Panc1 (cell line): ENCODE data around the gene CD244. TPM values are rescaled to one million over a fixed set of nuclear protein-coding genes. Genes with fewer than 3 reads are reported as not detected.

Experiments used
- ATAC-seq: fragments of 200-7000 bp; cut with Tn5 transposase; 2 replicates; pipeline ENCODE4 v1.9.1; 2020; ENCODE audit warnings: mild to moderate bottlenecking, moderate library complexity
- BruUV-seq: library from RNA; stranded (reverse); fragments of 400-500 nt; replicated peaks from 2 replicates; lab custom pipeline; 2021; lab: Mats Ljungman, UMichigan
- CTCF ChIA-PET: fragments of 300-600 bp; sonication (Branson Sonifier 250); formaldehyde crosslinking; loops from one replicate; lab custom pipeline; 2022; ENCODE audit warnings: antibody characterized with exemption; lab: Charles Lee
- POLR2A ChIA-PET: fragments of 300-600 bp; sonication (Branson Sonifier 250); formaldehyde crosslinking; loops from one replicate; lab custom pipeline; 2022; ENCODE audit warnings: antibody characterized with exemption; lab: Charles Lee
- DNase-seq: peaks from one replicate; pipeline ENCODE4 v3.0.0-alpha.2; 2010; ENCODE audit warnings: low read depth, low spot score
- H3K27ac ChIP-seq: 2 replicates; pipeline ENCODE4 v1.5.1; 2011; ENCODE audit warnings: mild to moderate bottlenecking, low read length, inconsistent platforms
- H3K27me3 ChIP-seq: fragments of 200-500 bp; sonication (Bioruptor generic); 2 replicates; pipeline ENCODE4 v1.6.0; 2014; ENCODE audit warnings: low read length, inconsistent platforms; ENCODE audit not compliant: control insufficient read depth, insufficient read depth
- H3K36me3 ChIP-seq: fragments of 200-500 bp; sonication (Bioruptor generic); 2 replicates; pipeline ENCODE4 v1.5.1; 2014; ENCODE audit warnings: inconsistent platforms, mild to moderate bottlenecking, low read length, moderate library complexity; ENCODE audit not compliant: control insufficient read depth, insufficient read depth
- H3K4me1 ChIP-seq: 2 replicates; pipeline ENCODE4 v1.5.1; 2011; ENCODE audit warnings: inconsistent platforms, mild to moderate bottlenecking, low read length, moderate library complexity; ENCODE audit not compliant: control insufficient read depth, insufficient read depth
- H3K4me3 ChIP-seq, 2 experiments: 2 replicates each; pipeline ENCODE4 v1.5.1; 2011 to 2012; ENCODE audit warnings: low read depth in 2 of 2, low read length in 2 of 2, mild to moderate bottlenecking in 2 of 2, inconsistent platforms in 1 of 2, moderate library complexity in 1 of 2
- H3K9me3 ChIP-seq: fragments of 200-500 bp; sonication (Bioruptor generic); 2 replicates; pipeline ENCODE4 v1.5.1; 2014; ENCODE audit warnings: low read depth, mild to moderate bottlenecking, inconsistent platforms, low read length, moderate library complexity; ENCODE audit not compliant: control insufficient read depth, insufficient read depth
- POLR2AphosphoS5 ChIP-seq: IDR thresholded peaks from 2 replicates; pipeline ENCODE4 v1.6.1; 2012; ENCODE audit warnings: mild to moderate bottlenecking, low read depth, low read length, moderate library complexity
- SIN3A ChIP-seq: IDR thresholded peaks from 2 replicates; pipeline ENCODE4 v1.6.1; 2012; ENCODE audit warnings: low read depth, mild to moderate bottlenecking, low read length, moderate library complexity, borderline replicate concordance; ENCODE audit not compliant: insufficient read depth
- TCF7L2 ChIP-seq: IDR thresholded peaks from 2 replicates; pipeline ENCODE4 v1.6.1; 2011; ENCODE audit warnings: mild to moderate bottlenecking, low read depth, low read length, inconsistent platforms
- in situ Hi-C: cut with HindIII; loops from 2 replicates; pipeline ENCODE4 v1.10.0; 2016; ENCODE audit warnings: low sequenced_read_pairs, low pct_unique_long_range_greater_than_20kb
- intact Hi-C: fragments of 100-400 bp; cut with micrococcal nuclease; formaldehyde crosslinking; loops from one replicate; pipeline ENCODE4 v1.10.0; 2022; ENCODE audit not compliant: unreplicated experiment
- total RNA-seq: library from RNA; stranded (reverse); gene quantifications from one replicate; pipeline ENCODE4 v1.2.1, GENCODE V29; 2021; ENCODE audit not compliant: unreplicated experiment
- TF ChIP-seq, protein P1 (sequence below): fragments of 450-650 bp; IDR thresholded peaks from 2 replicates; pipeline ENCODE4 v1.5.1; 2017; ENCODE audit warnings: mild to moderate bottlenecking
- TF ChIP-seq, protein P2 (sequence below), 2 experiments: IDR thresholded peaks; 2 replicates each; pipeline ENCODE4 v1.6.1; 2011 to 2012; ENCODE audit warnings: low read depth in 2 of 2, control low read depth in 1 of 2, low read length in 1 of 2, mild to moderate bottlenecking in 1 of 2, moderate library complexity in 1 of 2; ENCODE audit not compliant: insufficient read depth in 1 of 2

The CD244 gene
- total RNA-seq, 1 experiment from 2014 or later = not detected

DNA sequence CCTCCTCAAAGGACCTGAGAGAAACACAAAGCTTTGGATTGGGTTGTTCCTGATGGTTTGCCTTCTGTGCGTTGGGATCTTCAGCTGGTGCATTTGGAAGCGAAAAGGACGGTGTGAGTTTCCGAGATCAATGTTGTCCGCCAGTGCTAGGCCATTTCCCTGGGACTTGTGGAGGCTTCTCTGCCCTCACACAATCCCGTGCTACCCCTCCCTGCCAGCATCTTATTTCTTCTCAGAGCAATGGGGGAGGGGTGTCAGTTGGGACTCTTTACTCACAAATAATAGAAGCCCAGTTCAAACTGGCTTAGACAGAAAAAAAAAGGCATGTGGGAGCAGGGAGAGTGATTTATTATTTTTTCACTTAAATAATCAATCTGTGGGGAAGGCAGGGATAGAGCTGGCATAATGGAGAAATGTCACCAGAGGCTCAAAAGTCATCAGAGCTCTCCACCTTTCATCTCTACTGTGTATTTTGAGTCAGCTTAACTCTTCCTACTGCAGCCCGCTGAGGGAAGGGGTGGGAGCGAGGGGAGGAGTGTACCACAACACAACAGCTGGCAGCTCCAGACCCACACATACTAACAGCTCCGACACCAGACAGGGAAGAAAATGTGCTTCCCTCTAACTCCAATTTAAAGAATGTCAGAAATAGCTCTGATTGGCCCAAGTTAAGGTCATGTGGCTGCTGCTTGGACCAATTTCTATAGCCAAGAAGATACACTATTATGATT is 44.3 kb downstream of the CD244 start:
- no peaks in the 10 kb centered on the region for H3K4me1 ChIP-seq
- ChIA-PET CTCF (interaction anchor here (0.5 kb wide), 1 partner anchor 125 kb away, joined by 8 read pairs; no protein-coding TSS in a partner anchor), POLR2A (no interaction called here)
- TF ChIP-seq, protein P1, sequence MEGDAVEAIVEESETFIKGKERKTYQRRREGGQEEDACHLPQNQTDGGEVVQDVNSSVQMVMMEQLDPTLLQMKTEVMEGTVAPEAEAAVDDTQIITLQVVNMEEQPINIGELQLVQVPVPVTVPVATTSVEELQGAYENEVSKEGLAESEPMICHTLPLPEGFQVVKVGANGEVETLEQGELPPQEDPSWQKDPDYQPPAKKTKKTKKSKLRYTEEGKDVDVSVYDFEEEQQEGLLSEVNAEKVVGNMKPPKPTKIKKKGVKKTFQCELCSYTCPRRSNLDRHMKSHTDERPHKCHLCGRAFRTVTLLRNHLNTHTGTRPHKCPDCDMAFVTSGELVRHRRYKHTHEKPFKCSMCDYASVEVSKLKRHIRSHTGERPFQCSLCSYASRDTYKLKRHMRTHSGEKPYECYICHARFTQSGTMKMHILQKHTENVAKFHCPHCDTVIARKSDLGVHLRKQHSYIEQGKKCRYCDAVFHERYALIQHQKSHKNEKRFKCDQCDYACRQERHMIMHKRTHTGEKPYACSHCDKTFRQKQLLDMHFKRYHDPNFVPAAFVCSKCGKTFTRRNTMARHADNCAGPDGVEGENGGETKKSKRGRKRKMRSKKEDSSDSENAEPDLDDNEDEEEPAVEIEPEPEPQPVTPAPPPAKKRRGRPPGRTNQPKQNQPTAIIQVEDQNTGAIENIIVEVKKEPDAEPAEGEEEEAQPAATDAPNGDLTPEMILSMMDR = no peak
- TF ChIP-seq TCF7L2 = no peak
- TF ChIP-seq, protein P2, sequence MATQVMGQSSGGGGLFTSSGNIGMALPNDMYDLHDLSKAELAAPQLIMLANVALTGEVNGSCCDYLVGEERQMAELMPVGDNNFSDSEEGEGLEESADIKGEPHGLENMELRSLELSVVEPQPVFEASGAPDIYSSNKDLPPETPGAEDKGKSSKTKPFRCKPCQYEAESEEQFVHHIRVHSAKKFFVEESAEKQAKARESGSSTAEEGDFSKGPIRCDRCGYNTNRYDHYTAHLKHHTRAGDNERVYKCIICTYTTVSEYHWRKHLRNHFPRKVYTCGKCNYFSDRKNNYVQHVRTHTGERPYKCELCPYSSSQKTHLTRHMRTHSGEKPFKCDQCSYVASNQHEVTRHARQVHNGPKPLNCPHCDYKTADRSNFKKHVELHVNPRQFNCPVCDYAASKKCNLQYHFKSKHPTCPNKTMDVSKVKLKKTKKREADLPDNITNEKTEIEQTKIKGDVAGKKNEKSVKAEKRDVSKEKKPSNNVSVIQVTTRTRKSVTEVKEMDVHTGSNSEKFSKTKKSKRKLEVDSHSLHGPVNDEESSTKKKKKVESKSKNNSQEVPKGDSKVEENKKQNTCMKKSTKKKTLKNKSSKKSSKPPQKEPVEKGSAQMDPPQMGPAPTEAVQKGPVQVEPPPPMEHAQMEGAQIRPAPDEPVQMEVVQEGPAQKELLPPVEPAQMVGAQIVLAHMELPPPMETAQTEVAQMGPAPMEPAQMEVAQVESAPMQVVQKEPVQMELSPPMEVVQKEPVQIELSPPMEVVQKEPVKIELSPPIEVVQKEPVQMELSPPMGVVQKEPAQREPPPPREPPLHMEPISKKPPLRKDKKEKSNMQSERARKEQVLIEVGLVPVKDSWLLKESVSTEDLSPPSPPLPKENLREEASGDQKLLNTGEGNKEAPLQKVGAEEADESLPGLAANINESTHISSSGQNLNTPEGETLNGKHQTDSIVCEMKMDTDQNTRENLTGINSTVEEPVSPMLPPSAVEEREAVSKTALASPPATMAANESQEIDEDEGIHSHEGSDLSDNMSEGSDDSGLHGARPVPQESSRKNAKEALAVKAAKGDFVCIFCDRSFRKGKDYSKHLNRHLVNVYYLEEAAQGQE (IDR thresholded peaks at IDR 0.05; ENCODE audit: insufficient read depth in 1 of 2, low read depth in 2 of 2, low read length in 1 of 2) = no peak
- no peak for TF ChIP-seq POLR2AphosphoS5
- TF ChIP-seq SIN3A = no peak
- H3K27ac ChIP-seq = no peak overlapping the region
- no peaks in the 10 kb centered on the region for H3K36me3 ChIP-seq
- in situ Hi-C loops (no loop called here), intact Hi-C loops (no loop called here)
- ATAC-seq (no peak), DNase-seq (no peak)
- no TSS peak for BruUV-seq
- H3K4me3 ChIP-seq = no peak overlapping the region
- H3K27me3 ChIP-seq = peaks cover 4% of the 10 kb centered on the region; the same call in 1 of the 2 replicates
- H3K9me3 ChIP-seq = no peaks in the 10 kb centered on the region

DNA sequence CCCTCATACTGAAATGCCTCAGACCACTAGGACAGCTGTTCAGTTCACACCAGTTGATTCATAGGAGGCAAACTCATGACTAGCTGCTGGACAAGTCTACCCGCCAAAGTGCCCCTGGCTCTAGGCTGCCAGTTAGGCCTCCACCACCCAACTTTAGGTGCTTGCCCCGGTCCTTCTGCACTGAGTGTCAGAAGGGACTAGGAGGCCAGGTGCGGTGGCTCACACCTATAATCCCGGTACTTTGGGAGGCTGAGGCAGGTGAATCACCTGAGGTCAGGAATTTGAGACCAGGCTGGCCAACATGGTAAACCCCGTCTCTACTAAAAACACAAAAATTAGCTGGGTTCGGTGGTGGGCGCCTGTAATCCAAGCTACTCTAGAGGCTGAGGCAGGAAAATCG is 47.8 kb downstream of the CD244 start:
- DNase-seq = no peak
- CTCF ChIA-PET = no interaction called here
- intact Hi-C loops = no loop called here

More for the DNA sequence above, 47.8 kb downstream of the CD244 start:
- in situ Hi-C loops = no loop called here
- POLR2A ChIA-PET = no interaction called here
- TF ChIP-seq TCF7L2 (no peak), POLR2AphosphoS5 (no peak), SIN3A (no peak)
- TF ChIP-seq, protein P1 = no peak
- TF ChIP-seq, protein P2 (IDR thresholded peaks at IDR 0.05; ENCODE audit: insufficient read depth in 1 of 2, low read depth in 2 of 2, low read length in 1 of 2) = no peak
- ATAC-seq = no peak
- no peaks in the 10 kb centered on the region for H3K4me1 ChIP-seq
- no peak overlapping the region for H3K27ac ChIP-seq
- H3K27me3 ChIP-seq = peaks cover 4% of the 10 kb centered on the region; the same call in 1 of the 2 replicates
- H3K9me3 ChIP-seq = no peaks in the 10 kb centered on the region
- no peak overlapping the region for H3K4me3 ChIP-seq
- no peaks in the 10 kb centered on the region for H3K36me3 ChIP-seq
- no TSS peak for BruUV-seq
